ENCODE data around the gene NPTN.
A peak's percentile ranks its signal among the peaks of the same experiment; 100 is the strongest.

Gene NPTN

GRCh38 chr15:73604477-73604876 lies 28.7 kb downstream of the NPTN start:
- H3K4me1 ChIP-seq (ENCODE audit: control insufficient read depth in 5 of 5, insufficient read depth in 5 of 5, low read length in 5 of 5) = peaks cover 8 to 53% (median 37%) of the 10 kb centered on the region in 5 donors
- no peak overlapping the region for H3K27ac ChIP-seq (ENCODE audit: low read depth, low read length)
- no peak overlapping the region for H3K9ac ChIP-seq (ENCODE audit: low read length in 5 of 5)
- H3K4me3 ChIP-seq (ENCODE audit: low read depth in 1 of 5, low read length in 5 of 5) = no peak overlapping the region
- no peaks in the 10 kb centered on the region for H3K9me3 ChIP-seq (ENCODE audit: control insufficient read depth in 5 of 5, low read length in 5 of 5)
- peaks cover 0 to 2% (median 0%) of the 10 kb centered on the region in 5 donors for H3K36me3 ChIP-seq (ENCODE audit: control insufficient read depth in 5 of 5, insufficient read depth in 5 of 5, low read length in 5 of 5)
- H3K27me3 ChIP-seq (ENCODE audit: control insufficient read depth in 5 of 5, insufficient read depth in 4 of 5, low read length in 5 of 5) = no peaks in the 10 kb centered on the region

- Histone ChIP-seq H3K4me3 (ENCODE audit: low read depth in 1 of 5, low read length in 5 of 5) (no peak overlapping the region), H3K27ac (ENCODE audit: low read depth, low read length) (no peak overlapping the region), H3K27me3 (ENCODE audit: control insufficient read depth in 5 of 5, insufficient read depth in 4 of 5, low read length in 5 of 5) (no peaks in the 10 kb centered on the region), H3K36me3 (ENCODE audit: control insufficient read depth in 5 of 5, insufficient read depth in 5 of 5, low read length in 5 of 5) (peaks cover 0 to 2% (median 0%) of the 10 kb centered on the region in 5 donors), H3K9me3 (ENCODE audit: control insufficient read depth in 5 of 5, low read length in 5 of 5) (no peaks in the 10 kb centered on the region), H3K9ac (ENCODE audit: low read length in 5 of 5) (no peak overlapping the region), H3K4me1 (ENCODE audit: control insufficient read depth in 5 of 5, insufficient read depth in 5 of 5, low read length in 5 of 5) (peaks cover 12 to 59% (median 48%) of the 10 kb centered on the region in 5 donors)
These were observed 30.2 kb downstream of the NPTN start for GRCh38 chr15:73602992-73603391.

- peak overlapping the region; percentile 60 for H3K27ac ChIP-seq (ENCODE audit: low read depth, low read length)
- peaks cover 0 to 2% (median 0%) of the 10 kb centered on the region in 5 donors for H3K36me3 ChIP-seq (ENCODE audit: control insufficient read depth in 5 of 5, insufficient read depth in 5 of 5, low read length in 5 of 5)
- H3K9me3 ChIP-seq (ENCODE audit: control insufficient read depth in 5 of 5, low read length in 5 of 5) = no peaks in the 10 kb centered on the region
- no peaks in the 10 kb centered on the region for H3K27me3 ChIP-seq (ENCODE audit: control insufficient read depth in 5 of 5, insufficient read depth in 4 of 5, low read length in 5 of 5)
- peak overlapping the region in 1 of 5 donors; percentile 13 for H3K4me3 ChIP-seq (ENCODE audit: low read depth in 1 of 5, low read length in 5 of 5)
- H3K9ac ChIP-seq (ENCODE audit: low read length in 5 of 5) = peak overlapping the region; percentile 16 to 49 (median 32)
- peaks cover 14 to 61% (median 51%) of the 10 kb centered on the region in 5 donors for H3K4me1 ChIP-seq (ENCODE audit: control insufficient read depth in 5 of 5, insufficient read depth in 5 of 5, low read length in 5 of 5)
These were observed 30.7 kb downstream of the NPTN start for GRCh38 chr15:73602446-73602843.

GRCh38 chr15:73601451-73602445 lies 31.4 kb downstream of the NPTN start:
- Histone ChIP-seq H3K27ac (ENCODE audit: low read depth, low read length) (peak overlapping the region; percentile 60), H3K27me3 (ENCODE audit: control insufficient read depth in 5 of 5, insufficient read depth in 4 of 5, low read length in 5 of 5) (no peaks in the 10 kb centered on the region), H3K36me3 (ENCODE audit: control insufficient read depth in 5 of 5, insufficient read depth in 5 of 5, low read length in 5 of 5) (peaks cover 0 to 2% (median 0%) of the 10 kb centered on the region in 5 donors), H3K9ac (ENCODE audit: low read length in 5 of 5) (peak overlapping the region; percentile 16 to 44 (median 32)), H3K4me3 (ENCODE audit: low read depth in 1 of 5, low read length in 5 of 5) (peak overlapping the region in 2 of 5 donors; percentile 8 to 15), H3K9me3 (ENCODE audit: control insufficient read depth in 5 of 5, low read length in 5 of 5) (no peaks in the 10 kb centered on the region), H3K4me1 (ENCODE audit: control insufficient read depth in 5 of 5, insufficient read depth in 5 of 5, low read length in 5 of 5) (peaks cover 14 to 61% (median 57%) of the 10 kb centered on the region in 5 donors)

GRCh38 chr15:73600413-73601335 lies 32.5 kb downstream of the NPTN start:
- H3K9ac ChIP-seq (ENCODE audit: low read length in 5 of 5) = peak overlapping the region in 2 of 5 donors; percentile 3 to 20
- no peak overlapping the region for H3K4me3 ChIP-seq (ENCODE audit: low read depth in 1 of 5, low read length in 5 of 5)
- peaks cover 14 to 54% (median 53%) of the 10 kb centered on the region in 5 donors for H3K4me1 ChIP-seq (ENCODE audit: control insufficient read depth in 5 of 5, insufficient read depth in 5 of 5, low read length in 5 of 5)
- H3K9me3 ChIP-seq (ENCODE audit: control insufficient read depth in 5 of 5, low read length in 5 of 5) = no peaks in the 10 kb centered on the region
- no peaks in the 10 kb centered on the region for H3K27me3 ChIP-seq (ENCODE audit: control insufficient read depth in 5 of 5, insufficient read depth in 4 of 5, low read length in 5 of 5)
- peaks cover 0 to 2% (median 0%) of the 10 kb centered on the region in 5 donors for H3K36me3 ChIP-seq (ENCODE audit: control insufficient read depth in 5 of 5, insufficient read depth in 5 of 5, low read length in 5 of 5)
- peak overlapping the region; percentile 60 for H3K27ac ChIP-seq (ENCODE audit: low read depth, low read length)

GRCh38 chr15:73599934-73600333 lies 33.3 kb downstream of the NPTN start:
- H3K27ac ChIP-seq (ENCODE audit: low read depth, low read length) = no peak overlapping the region

GRCh38 chr15:73598530-73599160 lies 34.5 kb downstream of the NPTN start:
- no peaks in the 10 kb centered on the region for H3K27me3 ChIP-seq (ENCODE audit: control insufficient read depth in 5 of 5, insufficient read depth in 4 of 5, low read length in 5 of 5)
- H3K9ac ChIP-seq (ENCODE audit: low read length in 5 of 5) = no peak overlapping the region
- peaks cover 16 to 56% (median 54%) of the 10 kb centered on the region in 5 donors for H3K4me1 ChIP-seq (ENCODE audit: control insufficient read depth in 5 of 5, insufficient read depth in 5 of 5, low read length in 5 of 5)
- no peak overlapping the region for H3K4me3 ChIP-seq (ENCODE audit: low read depth in 1 of 5, low read length in 5 of 5)
- H3K27ac ChIP-seq (ENCODE audit: low read depth, low read length) = peak overlapping the region; percentile 18
- peaks cover 0 to 2% (median 0%) of the 10 kb centered on the region in 5 donors for H3K36me3 ChIP-seq (ENCODE audit: control insufficient read depth in 5 of 5, insufficient read depth in 5 of 5, low read length in 5 of 5)
- no peaks in the 10 kb centered on the region for H3K9me3 ChIP-seq (ENCODE audit: control insufficient read depth in 5 of 5, low read length in 5 of 5)

More at GRCh38 chr15:73599934-73600333, 33.3 kb downstream of the NPTN start:
- Histone ChIP-seq H3K9me3 (ENCODE audit: control insufficient read depth in 5 of 5, low read length in 5 of 5) (no peaks in the 10 kb centered on the region), H3K4me1 (ENCODE audit: control insufficient read depth in 5 of 5, insufficient read depth in 5 of 5, low read length in 5 of 5) (peaks cover 14 to 53% (median 52%) of the 10 kb centered on the region in 5 donors), H3K27me3 (ENCODE audit: control insufficient read depth in 5 of 5, insufficient read depth in 4 of 5, low read length in 5 of 5) (no peaks in the 10 kb centered on the region), H3K9ac (ENCODE audit: low read length in 5 of 5) (no peak overlapping the region), H3K36me3 (ENCODE audit: control insufficient read depth in 5 of 5, insufficient read depth in 5 of 5, low read length in 5 of 5) (peaks cover 0 to 2% (median 0%) of the 10 kb centered on the region in 5 donors), H3K4me3 (ENCODE audit: low read depth in 1 of 5, low read length in 5 of 5) (no peak overlapping the region)

GRCh38 chr15:73597036-73597638 lies 36.1 kb downstream of the NPTN start:
- H3K27ac ChIP-seq (ENCODE audit: low read depth, low read length) = no peak overlapping the region
- H3K36me3 ChIP-seq (ENCODE audit: control insufficient read depth in 5 of 5, insufficient read depth in 5 of 5, low read length in 5 of 5) = peaks cover 0 to 2% (median 0%) of the 10 kb centered on the region in 5 donors

GRCh38 chr15:73596174-73596573 lies 37.0 kb downstream of the NPTN start:
- no peaks in the 10 kb centered on the region for H3K27me3 ChIP-seq (ENCODE audit: control insufficient read depth in 5 of 5, insufficient read depth in 4 of 5, low read length in 5 of 5)
- no peak overlapping the region for H3K27ac ChIP-seq (ENCODE audit: low read depth, low read length)
- H3K9me3 ChIP-seq (ENCODE audit: control insufficient read depth in 5 of 5, low read length in 5 of 5) = no peaks in the 10 kb centered on the region
- H3K4me1 ChIP-seq (ENCODE audit: control insufficient read depth in 5 of 5, insufficient read depth in 5 of 5, low read length in 5 of 5) = peaks cover 9 to 43% (median 36%) of the 10 kb centered on the region in 5 donors
- no peak overlapping the region for H3K4me3 ChIP-seq (ENCODE audit: low read depth in 1 of 5, low read length in 5 of 5)
- no peak overlapping the region for H3K9ac ChIP-seq (ENCODE audit: low read length in 5 of 5)
- peaks cover 3 to 10% (median 5%) of the 10 kb centered on the region in 5 donors for H3K36me3 ChIP-seq (ENCODE audit: control insufficient read depth in 5 of 5, insufficient read depth in 5 of 5, low read length in 5 of 5)

More at GRCh38 chr15:73597036-73597638, 36.1 kb downstream of the NPTN start:
- Histone ChIP-seq H3K9me3 (ENCODE audit: control insufficient read depth in 5 of 5, low read length in 5 of 5) (no peaks in the 10 kb centered on the region), H3K27me3 (ENCODE audit: control insufficient read depth in 5 of 5, insufficient read depth in 4 of 5, low read length in 5 of 5) (no peaks in the 10 kb centered on the region), H3K4me3 (ENCODE audit: low read depth in 1 of 5, low read length in 5 of 5) (no peak overlapping the region), H3K9ac (ENCODE audit: low read length in 5 of 5) (no peak overlapping the region), H3K4me1 (ENCODE audit: control insufficient read depth in 5 of 5, insufficient read depth in 5 of 5, low read length in 5 of 5) (peaks cover 11 to 53% (median 46%) of the 10 kb centered on the region in 5 donors)

All from subcutaneous abdominal adipose tissue (tissue), 5 donors.